HS-5 (cell line): ENCODE data around the gene HCFC2.
"Not testable (repeated sequence)": the region's sequence is repeated elsewhere in the genome, so short reads cannot be mapped to it uniquely, and the experiment has no call there.

Source experiments
- DNase-seq: peaks from one replicate; pipeline ENCODE4 v3.0.0-alpha.2; 2012; ENCODE audit warnings: low read depth

HCFC2 gene

DNA sequence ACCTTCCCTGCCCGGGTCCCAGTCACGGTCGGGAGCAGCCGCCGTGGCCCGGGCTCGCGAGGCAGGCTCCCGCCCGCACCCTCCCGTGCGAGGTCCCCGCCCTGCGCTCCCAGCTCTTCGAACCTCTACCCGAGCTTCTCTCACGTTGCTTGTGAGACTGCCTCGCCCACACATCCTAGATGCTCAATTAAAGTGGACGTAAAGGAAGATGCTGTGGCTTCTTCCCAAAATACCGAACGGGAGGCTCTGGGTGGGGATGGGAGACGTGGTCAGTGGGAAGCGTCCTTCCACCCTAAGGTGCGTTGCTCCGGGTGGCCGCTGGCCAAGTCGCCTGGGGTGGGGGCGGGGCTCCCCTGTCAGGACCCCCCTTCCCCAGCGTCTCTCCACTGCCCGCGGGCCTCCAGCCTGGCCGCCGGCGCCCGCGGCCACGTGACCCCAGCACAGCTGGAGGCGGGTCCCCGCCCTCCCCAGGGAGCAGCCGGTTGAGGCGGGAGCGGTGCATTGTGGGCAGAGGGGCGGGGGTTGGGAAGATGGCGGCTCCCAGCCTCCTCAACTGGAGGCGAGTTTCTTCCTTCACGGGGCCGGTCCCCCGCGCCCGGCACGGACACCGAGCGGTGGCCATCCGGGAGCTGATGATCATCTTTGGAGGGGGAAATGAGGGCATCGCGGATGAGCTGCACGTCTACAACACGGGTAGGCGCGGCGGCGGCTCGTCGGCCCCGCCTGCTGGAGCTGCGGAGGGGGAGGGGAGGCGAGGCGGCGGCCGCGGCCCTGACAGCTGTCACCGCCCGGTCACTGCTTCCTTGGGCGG is at the start of gene HCFC2:
Gene HCFC2, plus strand, starts transcription at position 501 of the 811 bp plus-strand sequence. Its CDS starts 30 bp downstream, at position 531.
- DNase-seq, result peak; percentile 65

DNA sequence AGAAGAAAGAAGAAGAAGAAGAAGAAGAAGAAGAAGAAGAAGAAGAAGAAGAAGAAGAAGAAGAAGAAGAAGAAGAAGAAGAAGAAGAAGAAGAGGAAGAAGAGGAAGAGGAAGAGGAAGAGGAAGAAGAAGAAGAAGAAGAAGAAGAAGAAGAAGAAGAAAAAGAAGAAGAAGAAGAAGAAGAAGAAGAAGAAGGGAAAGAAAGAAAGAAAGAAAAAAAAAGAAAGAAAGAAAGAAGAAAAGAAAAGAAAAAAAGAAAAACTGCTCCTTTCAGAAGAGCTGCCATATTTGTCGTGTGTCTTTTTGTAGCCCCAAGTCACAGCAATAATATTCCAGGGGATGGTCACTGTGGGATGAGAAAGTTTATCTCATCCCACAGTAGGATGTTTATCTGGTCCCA is 42.5 kb upstream of the HCFC2 start:
- not testable (repeated sequence) for DNase-seq

DNA sequence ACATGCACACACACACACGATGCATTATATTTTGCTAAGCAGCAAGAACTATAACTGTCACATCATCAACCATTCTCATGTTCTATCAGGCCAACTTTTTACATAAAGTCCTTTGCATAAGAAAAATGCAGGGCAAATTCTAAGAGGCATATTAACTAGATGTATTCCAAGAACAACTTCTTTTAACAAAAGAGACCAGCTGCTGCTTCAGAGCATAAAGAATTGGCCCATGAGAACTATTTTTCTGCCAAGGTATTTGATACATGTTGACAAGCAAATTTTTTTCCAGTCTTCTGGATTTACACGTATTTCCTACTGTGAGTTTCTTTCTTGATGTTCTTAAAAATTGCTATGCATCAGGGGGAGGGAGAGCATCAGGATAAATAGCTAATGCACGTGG is 41.5 kb upstream of the HCFC2 start:
- no peak for DNase-seq

DNA sequence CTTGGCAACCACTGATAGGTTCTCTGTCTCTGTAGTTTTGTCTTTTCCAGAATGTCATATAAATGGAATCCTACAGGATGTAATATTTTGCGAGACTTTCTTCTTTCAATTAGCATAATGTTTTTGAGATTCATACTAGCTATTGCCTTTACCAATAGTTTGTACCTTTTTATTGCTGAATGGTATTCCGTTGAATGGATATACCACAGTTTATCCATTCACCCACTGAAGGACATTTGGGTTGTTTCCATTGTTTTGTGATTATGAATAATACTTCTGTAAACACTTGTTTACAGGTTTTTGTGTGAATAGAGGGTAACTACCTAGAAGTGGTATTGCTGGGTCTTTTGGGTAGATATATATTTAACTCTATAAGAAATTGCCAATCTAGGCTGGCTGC is 40.6 kb upstream of the HCFC2 start:
- no peak for DNase-seq

DNA sequence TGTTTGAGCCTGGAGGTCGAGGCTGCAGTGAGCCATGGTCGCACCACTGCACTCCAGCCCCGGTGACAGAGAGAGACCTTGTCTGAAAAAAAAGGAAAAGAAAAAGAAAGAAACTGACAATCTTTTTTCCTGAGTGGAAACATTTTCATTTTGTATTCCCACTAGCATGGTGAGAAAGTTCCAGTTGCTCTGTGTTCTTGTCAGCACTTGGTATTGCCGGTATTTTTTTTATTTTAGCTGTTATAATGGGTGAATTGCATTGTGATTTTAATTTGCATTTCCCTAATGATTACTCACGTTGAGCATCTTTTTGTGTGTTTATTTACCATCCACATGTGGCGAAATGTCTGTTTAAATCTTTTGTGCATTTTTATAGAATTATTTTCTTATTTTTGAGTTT is 40.0 kb upstream of the HCFC2 start:
- no peak for DNase-seq

DNA sequence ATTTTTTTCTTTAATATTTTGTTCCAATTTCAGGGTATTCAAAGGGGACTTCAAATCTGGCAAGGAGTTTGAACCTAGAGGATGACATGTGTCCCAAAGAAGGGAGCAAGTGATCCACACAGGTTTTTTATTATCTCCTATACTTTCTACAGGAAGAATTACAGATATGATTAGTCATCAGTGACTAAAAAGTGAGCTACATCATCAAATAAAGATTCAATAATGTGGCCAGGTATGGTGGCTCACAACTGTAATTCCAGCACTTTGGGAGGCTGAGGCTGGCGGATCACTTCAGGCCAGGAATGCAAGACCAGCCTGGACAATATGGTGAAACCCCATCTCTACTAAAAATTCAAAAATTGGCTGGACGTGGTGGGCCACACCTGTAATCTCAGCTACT is 38.6 kb upstream of the HCFC2 start:
- DNase-seq, result no peak

DNA sequence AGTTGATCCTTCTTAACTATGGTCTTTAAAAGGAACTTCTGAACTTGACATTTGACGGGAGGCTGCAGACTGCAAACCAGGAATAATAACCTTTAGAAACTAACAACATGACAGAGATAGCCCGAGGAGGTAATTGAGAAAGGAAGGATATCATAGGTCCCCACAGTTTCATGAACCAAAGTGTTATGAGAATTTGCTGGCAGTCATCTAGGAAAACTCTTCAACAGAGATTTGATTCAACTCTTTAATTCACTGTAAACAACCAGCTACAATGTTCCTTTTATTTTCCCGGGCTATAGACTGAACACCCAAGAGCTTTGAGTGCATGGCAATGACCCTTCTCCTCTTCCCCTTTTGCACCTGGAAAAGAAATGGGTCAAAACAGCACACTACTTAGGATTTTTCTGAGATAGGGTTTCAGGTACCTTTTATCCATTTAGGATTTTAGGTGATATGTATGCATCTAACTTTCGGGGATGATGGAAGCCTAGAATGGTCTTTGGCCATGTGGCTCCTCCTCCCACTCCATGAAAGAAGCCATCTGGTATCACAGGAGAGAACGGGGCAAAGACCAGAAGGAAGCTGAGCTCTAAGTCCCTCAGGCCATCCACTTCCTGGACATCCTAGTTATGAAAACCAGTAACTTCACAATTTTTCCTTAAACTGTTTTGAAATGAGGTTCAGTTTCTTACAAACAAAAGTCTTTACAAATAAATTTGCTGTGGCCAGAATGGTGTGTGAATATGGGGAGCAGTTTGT is 37.3 kb upstream of the HCFC2 start:
- DNase-seq, result no peak

DNA sequence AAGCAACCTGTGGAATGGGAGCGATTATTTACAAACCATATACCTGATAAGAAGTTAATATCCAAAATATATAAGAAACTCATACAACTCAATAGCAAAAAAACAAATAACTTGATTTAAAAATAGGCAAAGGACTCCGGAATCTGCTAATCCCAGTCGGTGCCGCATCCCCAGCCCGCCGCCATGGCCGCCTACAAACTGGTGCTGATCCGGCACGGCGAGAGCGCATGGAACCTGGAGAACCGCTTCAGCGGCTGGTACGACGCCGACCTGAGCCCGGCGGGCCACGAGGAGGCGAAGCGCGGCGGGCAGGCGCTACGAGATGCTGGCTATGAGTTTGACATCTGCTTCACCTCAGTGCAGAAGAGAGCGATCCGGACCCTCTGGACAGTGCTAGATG is 33.7 kb upstream of the HCFC2 start:
- DNase-seq, result not testable (repeated sequence)

DNA sequence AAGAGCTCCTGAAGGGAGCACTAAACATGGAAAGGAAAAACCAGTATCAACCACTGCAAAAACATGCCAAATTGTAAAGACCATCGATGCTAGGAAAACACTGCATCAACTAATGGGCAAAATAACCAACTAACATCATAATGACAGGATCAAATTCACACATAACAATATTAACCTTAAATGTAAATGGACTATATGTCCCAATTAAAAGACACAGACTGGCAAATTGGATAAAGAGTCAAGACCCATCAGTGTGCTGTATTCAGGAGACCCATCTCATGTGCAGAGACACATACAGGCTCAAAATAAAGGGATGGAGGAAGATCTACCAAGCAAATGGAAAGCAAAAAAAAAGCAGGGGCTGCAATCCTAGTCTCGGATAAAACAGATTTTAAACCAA is 28.2 kb upstream of the HCFC2 start:
- DNase-seq, result not testable (repeated sequence)

DNA sequence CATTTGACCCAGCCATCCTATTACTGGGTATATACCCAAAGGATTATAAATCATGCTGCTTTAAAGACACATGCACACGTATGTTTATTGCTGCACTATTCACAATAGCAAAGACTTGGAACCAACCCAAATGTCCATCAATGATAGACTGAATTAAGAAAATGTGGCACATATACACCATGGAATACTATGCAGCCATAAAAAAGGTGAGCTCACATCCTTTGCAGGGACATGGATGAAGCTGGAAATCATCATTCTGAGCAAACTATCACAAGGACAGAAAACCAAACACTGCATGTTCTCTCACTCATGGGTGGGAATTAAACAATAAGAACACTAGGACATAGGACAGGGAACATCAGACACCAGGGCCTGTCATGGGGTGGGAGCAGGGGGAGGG is 24.6 kb upstream of the HCFC2 start:
- DNase-seq, result not testable (repeated sequence)

DNA sequence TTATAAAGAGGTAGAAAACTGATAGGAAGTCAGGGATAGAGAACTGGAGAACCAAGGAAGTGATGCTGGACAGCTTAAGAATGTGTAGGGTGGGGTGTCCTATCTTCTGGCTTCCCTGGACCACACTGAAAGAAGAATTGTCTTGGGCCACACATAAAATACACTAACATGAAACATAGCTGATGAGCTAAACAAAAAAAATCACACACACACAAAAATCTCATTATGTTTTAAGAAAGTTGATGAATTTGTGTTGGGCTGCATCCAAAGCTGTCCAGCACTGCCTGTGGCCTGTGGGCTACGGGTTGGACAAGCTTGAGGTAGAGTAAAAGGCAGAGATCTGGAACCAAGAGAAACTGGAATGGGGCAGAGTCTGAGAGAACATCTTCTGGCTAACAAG is 21.8 kb upstream of the HCFC2 start:
- DNase-seq, result no peak

DNA sequence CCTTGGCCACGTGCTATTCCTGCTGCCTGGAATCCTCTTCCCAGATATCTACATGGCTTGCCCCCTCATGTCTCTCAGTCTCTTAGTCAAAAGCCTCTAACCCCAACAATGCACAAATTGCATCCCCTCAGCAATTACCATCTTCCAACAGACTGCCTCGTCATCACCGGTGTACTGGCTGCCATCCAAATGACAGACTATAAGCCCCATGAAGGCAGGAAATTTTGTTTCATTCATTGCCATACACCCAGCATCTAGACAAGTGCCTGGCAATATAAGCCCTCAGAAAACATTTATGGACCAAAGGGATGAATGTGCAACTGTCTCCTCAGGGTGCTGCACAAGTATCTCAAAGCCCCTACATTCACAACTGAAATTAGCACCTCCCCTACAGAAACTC is 20.2 kb upstream of the HCFC2 start:
- no peak for DNase-seq

DNA sequence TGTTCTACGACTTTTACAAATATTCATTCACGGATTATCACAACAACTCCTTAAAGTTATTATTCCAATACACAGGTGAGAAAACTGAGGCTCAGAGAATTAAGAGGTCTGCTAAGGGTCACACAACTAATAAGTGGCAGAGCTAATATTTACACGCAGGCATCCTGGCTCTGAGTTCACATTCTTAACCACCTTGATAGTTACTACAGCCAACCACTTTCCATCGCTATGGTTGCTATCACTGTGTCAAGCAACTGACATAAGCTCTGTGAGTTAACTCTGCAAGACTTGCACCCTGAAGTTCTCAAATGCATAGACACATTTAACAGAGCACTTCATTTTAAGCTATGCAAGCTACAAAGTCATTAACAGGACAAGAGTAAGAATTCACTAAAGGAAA is 18.0 kb upstream of the HCFC2 start:
- DNase-seq, result no peak

DNA sequence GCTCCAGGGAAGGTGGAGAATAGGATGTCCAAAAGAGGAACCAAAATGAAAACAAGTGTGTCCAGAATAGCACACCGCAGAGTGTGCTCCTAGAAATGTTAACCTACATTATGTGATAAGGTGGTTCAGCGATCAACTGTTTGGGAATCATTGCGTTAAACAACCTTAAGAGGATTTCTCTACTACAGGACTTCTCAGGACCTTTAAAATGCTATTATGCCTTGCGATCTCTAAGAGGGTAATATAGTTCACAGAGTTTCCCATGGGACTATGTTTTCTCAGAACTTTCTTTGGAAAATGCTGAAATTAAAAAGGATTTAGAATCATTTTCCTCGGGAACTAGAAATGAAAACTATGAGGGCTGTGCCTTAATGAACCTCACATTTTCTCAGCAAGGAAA is 16.2 kb upstream of the HCFC2 start:
- DNase-seq, result no peak

DNA sequence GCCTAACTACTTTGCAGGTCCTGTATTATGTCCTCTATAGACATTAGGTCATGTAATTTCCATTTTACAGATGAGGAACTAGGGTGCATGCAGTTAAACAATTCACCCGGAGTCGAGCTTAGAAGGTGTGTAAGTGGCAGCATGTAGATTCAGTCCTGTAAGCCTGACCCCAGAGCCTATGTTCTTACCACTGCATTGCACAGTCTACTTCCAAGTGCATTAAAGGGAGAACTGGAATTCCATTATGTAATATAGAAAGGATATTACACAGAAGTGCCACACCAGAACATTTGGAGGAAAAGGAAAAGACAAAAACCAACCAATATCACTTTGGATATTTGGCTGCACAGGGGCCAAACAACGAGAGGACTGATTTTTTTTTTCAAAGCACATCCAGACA is 15.5 kb upstream of the HCFC2 start:
- no peak for DNase-seq

DNA sequence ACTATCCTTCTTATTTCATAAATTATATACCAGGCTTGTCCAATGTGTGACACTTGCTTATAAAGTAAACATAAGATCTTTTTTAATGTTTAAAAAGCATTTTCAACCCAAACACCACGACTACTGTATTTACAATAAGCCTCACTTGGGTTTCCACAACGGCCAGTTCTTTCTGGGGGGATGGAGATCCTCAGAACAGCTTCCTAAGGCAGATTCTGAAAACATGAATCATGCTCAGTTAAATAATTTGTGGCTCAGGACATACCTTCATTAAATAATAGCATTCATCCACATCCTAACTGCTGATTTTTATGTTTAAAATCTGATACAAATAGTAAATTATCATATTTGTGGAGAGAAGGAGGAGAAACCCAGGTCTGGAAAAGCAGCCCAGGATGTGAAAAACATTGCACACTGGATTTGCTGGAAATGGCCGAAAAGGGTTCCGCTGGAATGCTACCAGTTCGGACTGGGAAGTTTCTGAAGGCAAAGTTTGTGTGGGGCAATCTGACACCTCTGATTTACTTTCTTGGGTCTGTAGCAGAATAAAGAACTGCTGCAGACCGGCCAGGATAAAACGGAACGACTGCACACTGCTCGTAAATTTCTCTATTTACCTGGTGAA is 14.9 kb upstream of the HCFC2 start:
- DNase-seq, result peak; percentile 50

DNA sequence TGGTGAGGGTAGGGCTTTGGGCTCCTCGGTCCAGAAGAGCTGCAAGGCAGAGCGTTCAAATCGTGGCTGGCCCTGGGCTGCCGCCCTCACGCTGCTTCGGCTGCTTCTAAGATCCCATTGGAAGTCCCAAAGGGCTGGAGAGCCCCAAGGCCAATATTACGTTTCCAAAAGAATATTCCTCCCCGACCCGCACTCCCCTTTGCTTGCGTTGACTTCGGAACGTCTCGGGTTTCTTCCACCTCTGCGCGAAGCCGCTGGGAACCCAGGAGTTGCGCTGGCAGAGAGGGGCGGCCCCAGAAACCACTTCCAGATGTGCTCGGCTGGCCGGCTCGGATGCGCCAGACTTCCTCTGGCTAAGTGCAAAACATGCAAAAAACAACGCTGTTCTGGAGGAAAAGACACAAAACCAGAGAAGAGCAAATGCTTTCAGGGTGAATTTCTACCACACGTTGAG is 14.4 kb upstream of the HCFC2 start, which contains the start of gene GLT8D2:
Gene GLT8D2, minus strand, starts transcription at position 285 of the 454 bp plus-strand sequence. CDS start 30,539 bp downstream, outside the sequence.
- no peak for DNase-seq

DNA sequence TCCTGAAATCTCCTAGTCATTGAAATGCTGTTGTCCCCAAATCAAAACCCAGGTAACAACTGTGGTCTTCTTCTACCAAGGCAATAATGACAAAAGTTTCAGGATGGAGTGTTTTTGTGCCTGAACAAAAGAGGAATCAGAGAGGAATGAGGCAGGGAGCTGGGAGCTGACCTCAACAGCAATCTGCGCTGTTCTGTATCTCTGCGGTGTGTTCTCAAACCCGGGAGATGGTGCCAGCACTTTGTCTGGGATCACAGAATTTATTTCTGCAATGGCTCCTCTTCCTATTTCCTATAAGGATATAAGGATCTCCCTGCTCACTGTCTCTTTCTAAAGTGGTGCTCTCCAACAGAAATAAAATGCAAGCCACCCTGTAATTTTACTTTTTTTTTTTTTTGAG is 13.9 kb upstream of the HCFC2 start:
- no peak for DNase-seq

DNA sequence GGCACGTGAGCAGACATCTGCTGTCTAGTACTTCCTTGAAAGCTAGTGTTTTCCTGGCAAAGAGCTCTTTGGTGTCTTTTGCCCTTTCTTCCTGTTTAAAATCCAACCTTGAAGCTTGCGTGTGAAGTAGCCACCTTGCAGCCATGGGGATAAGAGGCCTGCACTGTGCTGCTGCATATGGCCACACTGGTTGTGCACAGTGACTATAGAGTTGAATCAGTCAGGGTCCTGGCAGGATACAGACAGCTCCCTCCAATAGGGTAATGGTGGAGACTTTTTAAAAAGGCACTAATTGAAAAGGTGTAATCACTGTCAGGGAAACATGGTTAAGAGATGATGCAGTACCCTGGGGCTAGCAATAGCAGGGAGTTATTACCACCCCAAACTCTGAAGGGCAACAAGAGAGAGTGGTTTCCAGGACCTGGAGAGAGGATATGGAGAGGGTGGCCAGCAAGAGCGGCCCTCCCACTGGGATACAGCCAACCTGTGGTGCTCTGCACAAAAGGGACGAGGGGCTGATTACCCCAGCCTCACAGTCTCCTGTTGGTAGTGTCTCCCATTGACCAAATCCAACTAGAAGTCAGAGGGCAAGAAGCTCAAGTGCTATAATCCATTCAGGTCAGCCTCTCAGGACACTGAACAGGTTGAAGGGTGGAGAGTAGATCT is 9.5 kb upstream of the HCFC2 start:
- no peak for DNase-seq

DNA sequence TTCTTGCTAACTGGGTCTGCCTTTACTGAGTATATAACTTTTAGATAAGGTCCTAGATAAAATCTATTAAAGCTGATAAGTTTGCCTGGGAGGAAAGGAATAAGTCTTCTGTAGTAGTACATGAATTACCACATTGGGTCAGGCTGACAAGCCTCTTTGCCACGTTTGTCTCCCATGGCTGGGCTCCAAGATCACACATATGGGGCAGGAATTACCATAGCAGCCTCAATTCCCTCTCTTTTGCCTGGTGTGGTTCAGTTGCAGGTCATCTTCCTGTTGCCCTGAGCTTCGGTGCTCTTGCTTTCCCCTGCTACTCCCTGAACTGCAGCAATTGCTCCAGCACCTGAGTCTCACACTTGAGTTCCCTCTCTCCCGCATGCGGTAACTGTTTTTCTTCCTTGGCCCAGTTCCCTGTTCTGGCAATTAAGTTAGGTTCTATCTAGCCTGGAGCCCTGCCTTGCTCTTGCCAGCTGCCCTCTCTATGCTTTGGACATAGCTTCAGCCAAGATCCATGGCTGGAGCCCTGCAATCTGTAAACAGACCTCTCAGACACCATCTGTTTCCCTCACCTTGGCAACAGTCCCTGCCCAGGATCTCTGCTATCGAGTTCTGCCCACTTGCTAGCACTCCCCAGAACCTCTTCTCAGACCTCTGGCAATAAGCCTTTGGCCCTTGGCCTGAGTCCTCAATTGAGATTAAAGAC is 8.5 kb upstream of the HCFC2 start:
- DNase-seq, result no peak

DNA sequence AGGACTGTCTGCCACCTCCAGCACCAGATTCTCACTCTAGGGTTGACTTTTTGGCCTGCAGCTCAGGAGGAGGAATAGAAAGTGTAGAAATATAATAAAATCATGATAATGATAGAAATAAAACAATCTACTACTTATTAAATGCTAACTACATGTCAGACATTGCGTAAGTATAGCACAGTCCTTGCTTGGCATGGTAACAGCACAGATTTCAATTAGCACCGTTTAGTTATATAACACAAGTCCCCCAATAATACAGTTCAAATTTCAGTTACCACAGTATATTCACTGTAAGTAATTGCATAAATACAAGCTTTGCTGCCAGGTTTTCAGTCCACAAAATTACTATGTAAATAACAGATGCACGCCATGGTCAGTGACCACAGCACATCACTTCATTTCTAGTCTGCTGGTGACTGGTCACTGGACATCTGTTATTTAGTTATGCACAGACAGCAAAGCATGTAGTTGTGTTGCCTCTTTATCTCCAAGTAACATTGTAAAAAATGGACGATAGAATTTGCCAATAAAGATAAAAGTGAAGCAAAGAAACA is 7.8 kb upstream of the HCFC2 start:
- no peak for DNase-seq
